GM21723 (cell line): ENCODE measurements around the gene CHEK2.
"Not testable (repeated sequence)": the region's sequence is repeated elsewhere in the genome, so short reads cannot be mapped to it uniquely, and the experiment has no call there.

Experiments
- ATAC-seq: cut with Tn5 transposase; IDR thresholded peaks from one replicate; pipeline ENCODE4 v1.9.1; 2021; ENCODE audit warnings: mild to moderate bottlenecking, moderate library complexity; ENCODE audit not compliant: unreplicated experiment

Gene CHEK2

GRCh38 chr22:28693041-28693760 lies 48.4 kb downstream of the CHEK2 start:
- ATAC-seq, result not testable (repeated sequence)

- not testable (repeated sequence) for ATAC-seq
Observed at GRCh38 chr22:28689796-28690195, 51.8 kb downstream of the CHEK2 start.

- ATAC-seq, result not testable (repeated sequence)
Observed at GRCh38 chr22:28682966-28683365, 58.7 kb downstream of the CHEK2 start.

- ATAC-seq, result not testable (repeated sequence)
Observed at GRCh38 chr22:28680813-28681490, 60.7 kb downstream of the CHEK2 start.

DNA sequence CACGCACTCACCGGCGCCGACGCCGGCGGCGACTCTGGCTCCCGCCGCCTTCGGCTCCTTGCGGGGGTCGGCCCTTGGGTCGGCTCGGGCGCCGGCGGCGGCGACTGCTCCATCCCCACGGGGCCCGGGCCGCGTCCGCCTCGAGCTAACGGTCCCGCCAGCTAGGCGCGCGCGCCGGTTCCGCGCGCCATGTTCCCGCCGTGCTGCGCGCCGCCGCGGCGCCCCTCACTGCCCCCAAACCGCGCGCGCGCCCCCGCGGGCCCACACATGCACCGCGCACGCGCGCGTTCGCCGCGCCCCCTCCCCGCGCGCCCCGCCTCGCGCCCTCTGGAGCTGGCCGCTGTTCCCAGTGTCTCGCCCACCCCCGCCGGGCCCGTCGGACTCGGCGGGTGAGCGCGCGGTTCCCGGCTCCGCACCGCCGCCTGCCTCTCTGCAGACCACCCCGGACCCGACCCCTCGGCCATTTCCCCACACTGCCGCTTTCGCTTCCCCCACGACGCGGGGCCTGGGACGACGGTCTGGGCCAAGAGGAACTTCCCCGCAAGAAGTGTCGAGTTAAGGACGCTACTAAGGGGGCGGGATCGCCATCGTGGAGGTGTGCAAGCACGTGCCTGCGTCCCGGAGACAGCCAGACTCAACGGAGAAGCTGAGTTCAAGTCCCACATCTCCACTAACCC lies 61.9 kb downstream of the CHEK2 start, which contains the start of gene TTC28:
Gene TTC28 (minus strand): TSS at position 230 of the 677 bp plus-strand sequence. CDS start 117 bp downstream, at position 113.
- ATAC-seq, result not testable (repeated sequence)

- not testable (repeated sequence) for ATAC-seq
Observed at GRCh38 chr22:28678778-28679610, 62.6 kb downstream of the CHEK2 start.

- ATAC-seq, result not testable (repeated sequence)
Observed at GRCh38 chr22:28678170-28678569, 63.5 kb downstream of the CHEK2 start.

- peak; percentile 51 for ATAC-seq
Observed at GRCh38 chr22:28674121-28674563, 67.5 kb downstream of the CHEK2 start.

DNA sequence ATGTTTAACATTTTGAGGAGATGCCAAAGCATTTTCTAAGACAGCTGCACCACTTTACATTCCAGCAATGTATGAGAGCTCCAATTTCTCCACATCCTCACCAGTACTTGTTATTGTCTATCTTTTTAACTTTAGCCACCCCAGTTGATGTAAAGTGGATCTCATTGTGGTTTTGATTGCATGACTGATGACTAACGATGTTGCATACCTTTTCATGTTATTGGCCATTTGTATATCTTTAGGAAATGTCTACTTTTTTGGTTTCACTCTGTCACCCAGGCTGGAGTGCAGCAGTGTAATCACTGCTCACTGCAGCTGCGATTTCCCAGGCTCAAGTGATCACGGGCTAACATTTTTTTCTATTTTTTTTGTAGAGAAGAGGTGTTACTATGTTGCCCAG lies 70.9 kb downstream of the CHEK2 start:
- no peak for ATAC-seq

DNA sequence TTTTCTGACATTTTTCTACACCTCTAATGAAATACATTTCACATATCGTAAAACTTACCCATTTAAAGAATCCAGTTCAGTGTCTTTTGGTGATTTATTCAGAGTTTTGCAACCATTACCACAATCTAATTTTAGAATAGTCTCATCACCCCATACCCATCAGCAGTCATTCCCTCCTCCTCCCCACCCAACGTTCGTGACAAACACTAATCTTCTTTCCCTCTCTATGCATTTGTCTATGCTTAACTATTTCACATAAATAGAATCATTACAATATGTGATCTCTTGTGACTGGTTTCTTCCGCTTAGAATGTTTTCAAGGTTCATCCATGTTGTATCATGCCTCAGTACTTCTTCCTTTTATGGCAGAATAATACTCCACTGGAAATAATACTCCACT lies 71.5 kb downstream of the CHEK2 start:
- ATAC-seq, result no peak

DNA sequence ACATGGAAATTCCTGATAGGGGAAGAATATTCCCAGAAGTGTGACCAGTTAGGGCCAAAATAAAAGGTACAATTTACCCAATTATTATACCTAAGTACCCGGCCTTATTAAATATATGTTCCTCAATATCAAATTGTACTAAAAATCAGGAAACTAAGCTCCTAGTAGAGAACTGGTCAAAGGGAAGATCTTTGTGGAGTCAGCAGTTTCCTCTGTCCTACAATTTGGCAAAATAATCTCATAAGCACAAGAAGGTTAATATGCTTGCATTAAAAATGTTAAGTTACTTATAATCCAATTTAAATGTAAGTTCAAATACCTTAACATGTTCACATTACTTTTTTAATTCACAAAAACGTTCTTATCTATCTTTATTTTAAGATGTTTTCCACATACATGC lies 72.2 kb downstream of the CHEK2 start:
- no peak for ATAC-seq

DNA sequence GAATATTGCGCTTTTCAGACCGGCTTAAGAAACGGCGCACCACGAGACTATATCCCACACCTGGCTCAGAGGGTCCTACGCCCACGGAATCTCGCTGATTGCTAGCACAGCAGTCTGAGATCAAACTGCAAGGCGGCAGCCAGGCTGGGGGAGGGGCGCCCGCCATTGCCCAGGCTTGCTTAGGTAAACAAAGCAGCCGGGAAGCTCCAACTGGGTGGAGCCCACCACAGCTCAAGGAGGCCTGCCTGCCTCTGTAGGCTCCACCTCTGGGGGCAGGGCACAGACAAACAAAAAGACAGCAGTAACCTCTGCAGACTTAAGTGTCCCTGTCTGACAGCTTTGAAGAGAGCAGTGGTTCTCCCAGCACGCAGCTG lies 78.1 kb downstream of the CHEK2 start:
- not testable (repeated sequence) for ATAC-seq

DNA sequence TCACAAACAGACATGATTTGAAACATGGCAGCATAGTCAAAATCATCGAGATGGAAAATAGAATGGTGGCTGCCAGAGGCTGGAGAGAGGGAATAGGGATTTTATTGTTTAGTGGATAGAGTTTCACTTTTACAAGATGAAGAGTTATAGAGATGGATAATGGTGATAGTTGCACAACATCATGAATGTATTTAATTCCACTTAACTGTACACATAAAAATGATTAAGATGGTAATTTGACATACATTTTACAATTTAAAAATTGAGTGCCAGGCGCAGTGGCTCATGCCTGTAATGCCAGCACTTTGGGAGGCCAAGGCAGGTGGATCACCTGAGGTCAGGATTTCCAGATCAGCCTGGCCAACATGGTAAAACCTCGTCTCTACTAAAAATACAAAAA lies 83.2 kb downstream of the CHEK2 start:
- no peak for ATAC-seq

DNA sequence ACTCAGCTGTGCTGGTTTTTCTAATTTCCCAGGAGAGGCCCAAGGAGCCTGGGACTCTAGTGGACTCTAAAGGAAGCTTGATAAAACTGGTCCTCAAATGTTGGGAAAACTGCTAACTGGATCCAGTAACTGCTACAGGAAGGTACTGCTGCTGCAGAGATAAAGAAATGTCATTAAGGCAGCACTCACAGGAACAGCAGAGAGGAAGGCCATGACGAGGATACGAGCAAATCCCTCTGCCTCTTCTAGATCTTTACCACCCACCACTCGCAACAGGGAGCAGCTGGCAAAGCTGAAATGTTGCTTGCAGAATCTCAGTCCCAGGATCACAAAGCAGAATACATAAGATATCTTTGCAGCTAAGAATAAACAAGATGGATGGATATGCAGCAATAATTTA lies 85.4 kb downstream of the CHEK2 start:
- ATAC-seq, result no peak

GRCh38 chr22:28650463-28650862 lies 91.2 kb downstream of the CHEK2 start:
- ATAC-seq, result no peak

DNA sequence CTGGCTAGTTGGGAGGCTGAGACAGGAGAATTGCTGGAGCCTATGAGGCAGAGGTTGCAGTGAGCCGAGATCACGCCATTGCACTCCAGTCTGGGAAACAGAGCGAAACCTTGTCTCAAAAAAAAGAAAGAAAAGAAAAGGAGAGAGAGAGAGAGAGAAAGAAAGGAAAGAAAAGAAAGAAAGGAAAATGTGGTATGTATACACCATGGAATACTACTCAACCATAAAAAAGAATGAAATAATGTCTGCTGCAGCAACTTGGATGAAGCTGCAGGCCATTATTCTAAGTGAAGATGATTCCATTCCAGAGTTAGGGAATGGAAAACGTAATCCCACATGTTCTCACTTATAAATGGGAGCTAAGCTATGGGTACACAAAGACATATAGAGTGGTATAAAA lies 92.8 kb downstream of the CHEK2 start:
- no peak for ATAC-seq

- no peak for ATAC-seq
Observed at GRCh38 chr22:28647216-28647615, 94.4 kb downstream of the CHEK2 start.

DNA sequence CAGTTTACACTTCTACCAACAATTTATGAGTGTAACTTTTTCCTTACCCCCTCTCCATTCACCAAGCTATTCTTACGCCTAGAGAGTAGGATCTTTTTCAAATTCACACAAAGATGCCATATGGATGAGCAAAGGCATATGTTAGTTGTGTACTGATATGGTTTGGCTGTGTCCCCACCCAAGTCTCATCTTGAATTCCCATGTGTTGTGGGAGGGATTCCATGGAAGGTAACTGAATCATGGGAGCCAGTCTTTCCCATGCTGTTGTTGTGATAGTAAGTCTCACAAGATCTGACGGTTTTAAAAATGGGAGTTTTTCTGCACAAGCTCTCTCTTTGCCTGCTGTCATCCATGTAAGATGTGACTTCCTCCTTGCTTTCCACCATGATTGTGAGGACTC lies 102.3 kb downstream of the CHEK2 start:
- ATAC-seq, result no peak
